ENCODE results near the gene PTF1A.
"Not testable (repeated sequence)": the region's sequence is repeated elsewhere in the genome, so short reads cannot be mapped to it uniquely, and the experiment has no call there.

Gene PTF1A

GRCh38 chr10:23230582-23230981 is 38.5 kb downstream of the PTF1A start:
- no peak for DNase-seq (ENCODE audit: low spot score in 2 of 2)
- Mint-ChIP-seq H3K9me3 (peaks cover 6% of the 10 kb centered on the region), H3K4me3 (no peak overlapping the region), H3K27ac (no peak overlapping the region), H3K4me1 (no peaks in the 10 kb centered on the region), H3K36me3 (no peaks in the 10 kb centered on the region)
- ATAC-seq, result no peak

- no peaks in the 10 kb centered on the region for H3K4me1 Mint-ChIP-seq
- DNase-seq (ENCODE audit: low spot score in 2 of 2) (no peak), ATAC-seq (no peak)
- H3K36me3 Mint-ChIP-seq, result no peaks in the 10 kb centered on the region
- no peak overlapping the region for H3K27ac Mint-ChIP-seq
- H3K4me3 Mint-ChIP-seq, result no peak overlapping the region
- H3K9me3 Mint-ChIP-seq, result peaks cover 6% of the 10 kb centered on the region
Measured at GRCh38 chr10:23238015-23238414, 45.9 kb downstream of the PTF1A start.

- H3K9me3 Mint-ChIP-seq, result peaks cover 11% of the 10 kb centered on the region
- H3K36me3 Mint-ChIP-seq; ATAC-seq; H3K4me3 Mint-ChIP-seq; DNase-seq (ENCODE audit: low spot score in 2 of 2); H3K4me1 Mint-ChIP-seq; H3K27ac Mint-ChIP-seq: not testable (repeated sequence)
Measured at GRCh38 chr10:23241779-23242178, 49.7 kb downstream of the PTF1A start.

All from stimulated activated effector memory CD8-positive, alpha-beta T cell treated with anti-CD3 and anti-CD28 coated beads, Interleukin-12 subunit alpha, Interleukin-12 subunit beta, amount 100 ng/mL, for 72 hours (primary cell).